HUES6 (cell line): ENCODE measurements around the gene NPVF.

Source experiments
- H3K27ac ChIP-seq: 2 replicates; pipeline ENCODE4 v1.7.0; 2013; ENCODE audit warnings: low read depth, mild to moderate bottlenecking, low read length, inconsistent platforms
- H3K27me3 ChIP-seq: 2 replicates; pipeline ENCODE4 v1.6.1; 2013; ENCODE audit warnings: low read length; ENCODE audit not compliant: control insufficient read depth, insufficient read depth
- H3K36me3 ChIP-seq: 2 replicates; pipeline ENCODE4 v1.6.1; 2013; ENCODE audit warnings: low read length; ENCODE audit not compliant: control insufficient read depth, insufficient read depth
- H3K4me1 ChIP-seq: 2 replicates; pipeline ENCODE4 v1.6.1; 2013; ENCODE audit warnings: low read length; ENCODE audit not compliant: control insufficient read depth, insufficient read depth
- H3K4me3 ChIP-seq: 2 replicates; pipeline ENCODE4 v1.5.1; 2013; ENCODE audit warnings: low read depth, low read length
- H3K9ac ChIP-seq: one replicate; pipeline ENCODE4 v1.6.1; 2013; ENCODE audit warnings: mild to moderate bottlenecking, low read length
- H3K9me3 ChIP-seq: 2 replicates; pipeline ENCODE4 v1.6.1; 2013; ENCODE audit warnings: low read depth, low read length; ENCODE audit not compliant: control insufficient read depth, insufficient read depth

The NPVF gene

DNA sequence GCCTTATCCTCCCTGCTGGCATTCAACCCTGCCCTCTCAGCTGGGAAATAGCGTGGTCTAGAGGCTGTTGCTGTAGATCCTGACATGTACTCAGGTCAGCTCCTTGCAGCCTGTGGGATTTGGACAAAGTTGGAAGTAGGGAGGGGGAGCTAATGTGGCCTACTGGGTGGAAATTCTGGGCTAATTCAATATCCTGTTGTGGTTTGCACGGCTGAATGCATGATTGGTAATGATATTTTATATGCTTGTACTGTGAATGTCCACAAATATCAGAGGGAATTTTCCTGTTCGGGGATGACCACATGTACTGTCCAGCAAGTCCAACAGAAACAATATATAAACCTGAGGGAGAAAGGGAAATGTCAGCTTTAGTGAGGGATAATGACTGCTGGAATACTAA lies 22.1 kb upstream of the NPVF start:
- Histone ChIP-seq H3K9me3 (peaks cover 4% of the 10 kb centered on the region; the same call in 1 of the 2 replicates), H3K27me3 (no peaks in the 10 kb centered on the region; the same call in 1 of the 2 replicates), H3K36me3 (no peaks in the 10 kb centered on the region), H3K27ac (no peak overlapping the region), H3K9ac (no peak overlapping the region), H3K4me3 (no peak overlapping the region), H3K4me1 (no peaks in the 10 kb centered on the region)

DNA sequence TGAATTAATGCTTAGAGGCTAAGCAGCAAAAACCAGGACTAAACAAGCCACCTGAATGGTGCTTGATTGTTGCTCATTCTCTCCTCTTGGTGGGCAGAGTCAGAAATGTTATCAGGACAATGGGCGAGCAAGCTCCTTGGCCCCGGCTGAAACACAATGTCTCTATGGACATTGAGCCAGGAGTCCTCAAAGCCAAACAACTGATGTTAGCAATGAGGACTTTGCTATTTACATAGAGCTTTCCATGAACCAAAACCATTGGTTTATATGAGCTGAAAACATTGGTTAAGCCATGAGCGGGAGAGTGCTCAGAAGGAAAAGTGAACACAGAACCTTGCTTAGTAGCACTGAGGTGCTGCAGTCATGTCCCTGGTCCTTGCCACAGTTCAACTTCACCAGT lies 21.5 kb upstream of the NPVF start:
- Histone ChIP-seq H3K9me3 (peaks cover 4% of the 10 kb centered on the region; the same call in 1 of the 2 replicates), H3K9ac (no peak overlapping the region), H3K4me3 (no peak overlapping the region), H3K27ac (no peak overlapping the region), H3K4me1 (no peaks in the 10 kb centered on the region), H3K27me3 (no peaks in the 10 kb centered on the region; the same call in 1 of the 2 replicates), H3K36me3 (no peaks in the 10 kb centered on the region)

DNA sequence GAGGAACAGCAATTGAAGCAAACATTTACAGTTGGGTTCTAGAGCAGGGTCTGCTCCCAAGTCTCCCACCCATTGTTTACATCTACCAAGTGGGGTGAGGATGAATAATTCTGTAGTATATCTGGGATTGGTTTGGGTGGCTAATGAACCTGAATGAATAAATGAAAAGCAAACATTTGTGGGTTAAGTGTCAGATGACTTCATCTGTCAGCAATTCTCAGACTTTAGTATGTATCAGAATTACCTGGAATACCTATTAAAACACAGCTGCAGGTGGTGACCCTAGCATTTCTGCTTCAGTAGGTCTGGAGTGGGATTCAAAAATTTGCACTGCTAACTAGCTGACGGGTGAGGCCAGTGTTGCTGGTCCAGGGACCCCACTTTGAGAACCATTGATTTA lies 18.0 kb upstream of the NPVF start:
- H3K27me3 ChIP-seq, result peaks cover 18% of the 10 kb centered on the region; the same call in 1 of the 2 replicates
- H3K27ac ChIP-seq, result no peak overlapping the region
- H3K4me3 ChIP-seq, result no peak overlapping the region
- peaks cover 4% of the 10 kb centered on the region; the same call in 1 of the 2 replicates for H3K9me3 ChIP-seq
- no peaks in the 10 kb centered on the region for H3K36me3 ChIP-seq
- H3K4me1 ChIP-seq, result no peaks in the 10 kb centered on the region; the same call in 1 of the 2 replicates
- H3K9ac ChIP-seq, result no peak overlapping the region

DNA sequence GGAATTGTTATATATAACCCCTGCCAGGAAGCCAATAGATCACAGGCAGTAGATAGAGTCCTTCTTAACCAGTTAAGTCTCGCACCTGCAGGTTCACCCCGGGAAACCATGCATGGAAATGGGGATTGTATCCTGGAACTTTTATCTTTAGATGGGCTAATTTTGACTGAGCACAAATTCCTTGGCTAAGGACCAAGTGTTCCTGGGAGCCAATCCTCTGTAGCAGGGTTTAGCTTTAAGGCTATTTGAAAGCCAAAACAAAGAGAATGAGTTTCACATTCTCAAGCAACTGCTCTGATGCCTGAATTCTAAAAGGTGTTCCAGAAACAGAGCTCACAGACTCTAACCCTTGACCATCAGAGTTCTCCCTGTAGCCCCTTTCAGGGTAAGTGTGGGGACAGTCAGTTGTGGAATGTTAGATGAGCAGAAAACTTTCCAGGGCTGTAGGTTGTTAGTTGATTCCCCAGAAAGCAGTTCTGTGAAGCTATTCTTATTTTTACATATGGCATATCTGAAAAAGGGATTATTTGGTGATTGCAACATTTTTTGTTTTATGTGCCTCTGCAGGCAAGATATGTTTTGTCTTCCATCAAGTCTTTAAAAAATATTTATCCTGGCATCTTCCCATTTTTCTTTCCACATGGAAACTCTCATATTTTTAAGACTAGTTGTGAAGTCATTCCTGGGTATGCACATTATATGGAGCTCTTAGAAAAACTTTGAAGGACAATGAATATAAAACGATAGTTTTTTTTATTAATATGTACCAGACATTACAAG lies 16.2 kb upstream of the NPVF start:
- H3K27ac ChIP-seq, result no peak overlapping the region
- no peaks in the 10 kb centered on the region; the same call in 1 of the 2 replicates for H3K4me1 ChIP-seq
- H3K4me3 ChIP-seq, result no peak overlapping the region
- peaks cover 18% of the 10 kb centered on the region; the same call in 1 of the 2 replicates for H3K27me3 ChIP-seq
- H3K9ac ChIP-seq, result no peak overlapping the region
- H3K9me3 ChIP-seq, result peaks cover 4% of the 10 kb centered on the region; the same call in 1 of the 2 replicates
- H3K36me3 ChIP-seq, result no peaks in the 10 kb centered on the region

DNA sequence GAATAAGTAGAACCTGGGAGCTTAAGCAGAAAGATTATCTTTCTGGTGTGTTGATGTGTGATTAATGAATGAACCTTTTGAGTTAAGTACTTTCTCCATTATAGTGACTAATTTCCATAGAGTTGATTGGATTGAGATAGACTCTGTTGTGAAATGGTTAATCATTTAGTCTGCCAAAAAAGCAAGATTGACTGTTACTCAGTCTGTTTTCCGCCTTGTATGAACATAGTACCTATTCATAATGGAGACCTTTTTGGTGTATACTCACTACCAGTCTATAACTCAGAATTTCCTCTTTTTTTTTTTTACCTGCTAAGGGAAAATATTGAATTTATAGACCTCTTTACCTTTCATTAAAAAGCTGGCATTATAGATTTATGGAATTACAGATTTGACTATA lies 14.4 kb upstream of the NPVF start:
- peaks cover 18% of the 10 kb centered on the region; the same call in 1 of the 2 replicates for H3K27me3 ChIP-seq

DNA sequence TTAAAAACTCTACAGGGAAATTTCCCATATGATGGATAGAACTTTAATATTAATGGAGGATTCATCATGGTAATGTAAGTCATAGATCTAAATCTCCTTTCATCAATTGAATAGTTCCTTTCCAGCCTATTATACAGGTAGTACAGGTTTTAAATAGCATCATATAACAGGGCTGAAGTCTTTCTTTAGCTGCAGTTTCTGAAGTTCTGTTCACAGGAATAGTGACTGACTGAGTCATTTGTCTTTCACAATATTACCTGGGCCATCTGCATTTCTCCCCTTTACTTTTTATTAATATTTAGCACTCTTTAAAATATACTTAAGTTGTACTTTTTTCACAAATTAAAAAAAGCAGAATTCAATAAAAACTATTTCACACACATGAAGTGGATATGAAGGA lies 12.6 kb upstream of the NPVF start:
- Histone ChIP-seq H3K9me3 (no peaks in the 10 kb centered on the region), H3K27me3 (peaks cover 18% of the 10 kb centered on the region; the same call in 1 of the 2 replicates), H3K36me3 (no peaks in the 10 kb centered on the region), H3K4me1 (no peaks in the 10 kb centered on the region; the same call in 1 of the 2 replicates), H3K27ac (no peak overlapping the region), H3K9ac (no peak overlapping the region), H3K4me3 (no peak overlapping the region)

More for the DNA sequence above, 14.4 kb upstream of the NPVF start:
- Histone ChIP-seq H3K9me3 (no peaks in the 10 kb centered on the region), H3K4me1 (no peaks in the 10 kb centered on the region; the same call in 1 of the 2 replicates), H3K36me3 (no peaks in the 10 kb centered on the region), H3K4me3 (no peak overlapping the region), H3K27ac (no peak overlapping the region), H3K9ac (no peak overlapping the region)

DNA sequence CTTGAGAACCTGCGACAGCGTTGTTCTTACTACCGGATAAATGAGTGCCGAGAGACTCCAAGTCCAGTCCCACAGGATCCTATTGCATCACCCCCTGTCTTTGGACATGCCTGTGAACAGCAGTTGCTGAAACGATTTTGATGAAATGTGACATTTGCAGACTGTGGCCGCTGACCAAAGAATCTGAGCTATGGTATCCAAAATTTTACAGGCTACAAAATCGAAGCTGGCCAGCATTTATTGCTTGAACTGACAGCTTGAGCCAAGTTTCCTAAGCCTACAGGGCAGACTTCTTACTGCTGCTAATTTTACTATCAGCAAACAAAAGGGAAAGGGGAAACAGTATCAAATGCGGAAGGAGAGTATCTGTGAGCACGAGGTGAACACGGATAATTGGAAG lies 12.1 kb upstream of the NPVF start:
- Histone ChIP-seq H3K27me3 (peaks cover 18% of the 10 kb centered on the region; the same call in 1 of the 2 replicates), H3K27ac (no peak overlapping the region), H3K36me3 (no peaks in the 10 kb centered on the region), H3K4me3 (no peak overlapping the region), H3K9me3 (no peaks in the 10 kb centered on the region), H3K4me1 (no peaks in the 10 kb centered on the region; the same call in 1 of the 2 replicates), H3K9ac (no peak overlapping the region)

DNA sequence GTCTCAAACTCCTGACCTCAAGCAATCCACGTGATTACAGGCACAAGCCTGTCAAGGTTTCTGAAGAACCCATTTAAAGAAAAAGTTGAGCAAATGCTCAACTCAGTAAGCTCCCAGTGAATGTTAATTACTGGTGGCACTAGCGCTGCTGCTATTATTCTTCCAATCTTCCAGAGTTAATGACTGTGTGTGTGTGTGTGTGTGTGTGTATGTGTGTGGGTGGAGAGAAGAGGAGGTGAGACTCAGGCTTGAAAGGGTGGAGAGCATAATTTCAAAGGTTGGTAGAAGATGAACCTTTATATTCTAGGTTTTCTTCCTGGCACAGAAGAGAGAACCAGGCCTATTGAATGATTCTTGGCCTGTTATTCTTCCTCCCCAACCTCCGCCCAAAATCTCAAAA lies 11.6 kb upstream of the NPVF start:
- H3K27me3 ChIP-seq, result peaks cover 18% of the 10 kb centered on the region; the same call in 1 of the 2 replicates
- no peaks in the 10 kb centered on the region for H3K9me3 ChIP-seq
- no peak overlapping the region for H3K4me3 ChIP-seq
- no peaks in the 10 kb centered on the region; the same call in 1 of the 2 replicates for H3K4me1 ChIP-seq
- no peaks in the 10 kb centered on the region for H3K36me3 ChIP-seq
- no peak overlapping the region for H3K27ac ChIP-seq
- H3K9ac ChIP-seq, result no peak overlapping the region

DNA sequence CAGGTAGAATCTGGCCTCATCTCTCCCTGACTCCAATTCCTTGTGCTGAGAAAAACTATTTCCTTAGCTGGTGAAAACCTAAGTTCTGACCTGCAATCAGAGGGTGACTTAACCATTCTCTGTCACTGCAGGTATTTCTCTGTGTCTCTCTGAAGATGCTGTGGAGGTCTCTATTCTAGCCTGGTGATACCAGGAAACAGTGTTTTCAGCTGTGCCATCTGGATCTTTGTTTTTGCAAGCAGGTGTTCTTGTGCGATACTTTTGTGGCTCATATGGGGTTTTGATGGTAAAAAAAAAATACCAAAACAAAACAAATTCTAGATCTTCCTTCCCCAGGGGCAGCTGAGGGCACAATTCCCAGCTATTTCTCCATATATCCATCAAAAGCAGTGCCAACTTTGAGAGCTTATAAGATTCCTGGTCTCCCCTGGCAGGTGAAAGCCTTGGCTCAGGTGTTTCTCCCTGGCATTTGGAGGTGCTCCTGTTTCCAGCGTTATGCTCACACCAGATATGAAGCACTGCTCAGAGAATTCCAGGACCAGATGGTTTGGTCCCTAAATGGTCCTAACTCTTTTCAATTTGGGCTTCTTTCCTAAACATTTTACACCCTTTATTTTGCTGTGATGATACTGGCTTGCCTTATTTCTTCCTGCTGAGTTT lies 9.9 kb upstream of the NPVF start:
- Histone ChIP-seq H3K27ac (no peak overlapping the region), H3K4me3 (no peak overlapping the region), H3K4me1 (no peaks in the 10 kb centered on the region), H3K36me3 (no peaks in the 10 kb centered on the region), H3K9me3 (no peaks in the 10 kb centered on the region), H3K9ac (no peak overlapping the region), H3K27me3 (peaks cover 11% of the 10 kb centered on the region; the same call in 1 of the 2 replicates)

DNA sequence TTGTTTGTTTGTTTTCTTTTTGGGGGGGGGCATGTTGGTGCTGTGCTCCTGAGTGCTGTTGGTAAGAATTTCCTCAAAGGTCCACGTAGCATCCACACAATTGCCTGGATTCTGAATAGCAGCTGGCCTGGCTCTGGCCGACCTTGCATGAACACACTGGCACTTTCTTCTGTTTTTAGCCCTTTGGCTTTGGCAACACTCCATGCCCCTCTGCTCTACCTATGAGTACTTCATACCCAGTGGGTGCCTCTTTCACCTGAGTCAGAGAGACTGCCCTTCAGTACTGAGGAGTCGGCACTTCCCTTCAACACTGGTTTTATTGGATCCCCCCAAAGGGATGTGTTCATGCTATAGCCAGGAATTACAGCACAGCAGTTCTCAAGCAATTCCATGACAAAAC lies 7.2 kb upstream of the NPVF start:
- Histone ChIP-seq H3K9me3 (no peaks in the 10 kb centered on the region), H3K9ac (no peak overlapping the region), H3K4me1 (no peaks in the 10 kb centered on the region), H3K4me3 (no peak overlapping the region), H3K27ac (no peak overlapping the region), H3K36me3 (no peaks in the 10 kb centered on the region), H3K27me3 (no peaks in the 10 kb centered on the region)

DNA sequence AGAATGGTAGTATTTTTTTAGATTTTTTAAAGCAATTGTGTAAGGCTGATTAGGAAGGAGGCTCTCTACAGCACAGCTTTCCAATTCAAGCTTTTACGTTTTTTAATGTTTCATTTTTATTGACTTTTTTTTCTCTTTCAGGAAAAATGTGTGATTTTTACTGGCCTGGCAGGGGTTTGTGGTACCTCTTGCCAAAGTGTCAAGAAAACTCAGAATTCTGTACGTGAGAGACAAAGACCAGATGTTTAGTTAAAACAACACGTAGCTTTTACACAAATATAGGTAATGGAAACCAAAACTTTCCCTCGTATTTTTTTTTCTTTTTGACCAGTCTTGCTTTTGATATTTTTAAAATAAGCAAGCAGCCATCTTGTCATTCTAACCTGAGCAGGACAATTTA lies 6.0 kb upstream of the NPVF start:
- Histone ChIP-seq H3K4me1 (no peaks in the 10 kb centered on the region), H3K36me3 (no peaks in the 10 kb centered on the region), H3K27ac (no peak overlapping the region), H3K9ac (no peak overlapping the region), H3K9me3 (no peaks in the 10 kb centered on the region), H3K4me3 (no peak overlapping the region), H3K27me3 (no peaks in the 10 kb centered on the region)
